GM12878 (cell line): ENCODE results near the gene FAM114A1. TPM values are rescaled to one million over a fixed set of nuclear protein-coding genes. Genes with fewer than 3 reads are reported as not detected.

Source experiments
- BCL3 ChIP-seq: IDR thresholded peaks from 2 replicates; pipeline ENCODE4 v1.6.1; 2011; ENCODE audit warnings: borderline replicate concordance, low read depth, mild to moderate bottlenecking, moderate library complexity, low read length; ENCODE audit not compliant: insufficient read depth, poor library complexity, severe bottlenecking
- CBX5 ChIP-seq: sonication (generic); IDR thresholded peaks from 2 replicates; pipeline ENCODE4 v1.6.1; 2016; ENCODE audit warnings: low read depth, moderate library complexity, mild to moderate bottlenecking, inconsistent platforms
- CTCF ChIP-seq, 3 experiments: IDR thresholded peaks in 2 of 3; conservative IDR thresholded peaks in 1 of 3; 2 replicates each; pipeline ENCODE4 v1.5.1; 2011; ENCODE audit warnings: low read depth in 3 of 3, low read length in 3 of 3, mild to moderate bottlenecking in 3 of 3, control low read depth in 2 of 3, moderate library complexity in 2 of 3, inconsistent platforms in 1 of 3, mixed read lengths in 1 of 3; ENCODE audit not compliant: control insufficient read depth in 2 of 3, insufficient read depth in 1 of 3; ENCODE audit errors: extremely low read depth in 1 of 3
- ELK1 ChIP-seq: IDR thresholded peaks from 2 replicates; pipeline ENCODE4 v1.6.1; 2012; ENCODE audit warnings: low read depth, low read length, improper control_type of control experiment
- HSF1 ChIP-seq: fragments of 150-350 bp; IDR thresholded peaks from 2 replicates; pipeline ENCODE4 v1.6.1; 2014; ENCODE audit warnings: mild to moderate bottlenecking, low read depth, low read length
- MEF2B ChIP-seq: fragments of 450-650 bp; IDR thresholded peaks from 2 replicates; pipeline ENCODE4 v1.6.1; 2018; ENCODE audit warnings: mild to moderate bottlenecking, moderate library complexity; ENCODE audit not compliant: partially characterized antibody, poor library complexity, severe bottlenecking
- MXI1 ChIP-seq: fragments of 150-350 bp; IDR thresholded peaks from 2 replicates; pipeline ENCODE4 v1.6.1; 2011; ENCODE audit warnings: low read depth, mild to moderate bottlenecking, inconsistent platforms, low read length, improper control_type of control experiment
- NR2C1 ChIP-seq: fragments of 450-650 bp; IDR thresholded peaks from 2 replicates; pipeline ENCODE4 v1.6.1; 2017; ENCODE audit warnings: antibody characterized with exemption, mild to moderate bottlenecking, moderate library complexity
- NR2C2 ChIP-seq: IDR thresholded peaks from 2 replicates; pipeline ENCODE4 v1.6.1; 2011; ENCODE audit warnings: borderline replicate concordance, low read depth; ENCODE audit not compliant: control insufficient read depth, insufficient read length
- PAX8 ChIP-seq: fragments of 450-650 bp; IDR thresholded peaks from 2 replicates; pipeline ENCODE4 v1.6.1; 2017; ENCODE audit warnings: mild to moderate bottlenecking, moderate library complexity
- POLR2AphosphoS2 ChIP-seq: IDR thresholded peaks from 2 replicates; pipeline ENCODE4 v1.6.1; 2011; ENCODE audit warnings: low read depth, mild to moderate bottlenecking, low read length, improper control_type of control experiment, moderate library complexity
- POU2F2 ChIP-seq: IDR thresholded peaks from 3 replicates; pipeline ENCODE4 v1.6.1; 2011; ENCODE audit warnings: low read depth, mild to moderate bottlenecking, low read length, borderline replicate concordance
- RBBP5 ChIP-seq: fragments of 200-600 bp; sonication (generic); conservative IDR thresholded peaks from 2 replicates; pipeline ENCODE4 v1.6.1; 2016
- TBL1XR1 ChIP-seq: IDR thresholded peaks from 2 replicates; pipeline ENCODE4 v1.6.1; 2012; ENCODE audit warnings: low read depth, low read length, improper control_type of control experiment
- ZBTB11 ChIP-seq: fragments of 450-650 bp; formaldehyde crosslinking; IDR thresholded peaks from 2 replicates; pipeline ENCODE4 v1.5.0; 2022; ENCODE audit warnings: mild to moderate bottlenecking, missing genetic modification characterization
- ZNF622 ChIP-seq: fragments of 450-650 bp; IDR thresholded peaks from 2 replicates; pipeline ENCODE4 v1.6.1; 2017; ENCODE audit warnings: mild to moderate bottlenecking, inconsistent platforms
- ZSCAN29 ChIP-seq: fragments of 450-650 bp; IDR thresholded peaks from 2 replicates; pipeline ENCODE4 v1.6.1; 2017; ENCODE audit warnings: mild to moderate bottlenecking, moderate library complexity
- polyA plus RNA-seq, 11 experiments: library from polyadenylated mRNA; depleted of rRNA in 4 of 11; unstranded in 6 of 11; stranded (reverse) in 5 of 11; fragments of >200 nt; fragmentation: Nextera tagmentation in 4 of 11; fragmentation: Illumina TruSeq in 1 of 11; extraction: Ambion mirVana in 4 of 11; extraction: Trizol in 1 of 11; gene quantifications; 1 replicate in 1 of 11; 2 replicates in 10 of 11; pipeline versions ENCODE4 v1.2.1 to v1.2.3, GENCODE V29; 2011 to 2016; ENCODE audit warnings: inconsistent platforms in 2 of 11, missing spikeins in 2 of 11, low read depth in 1 of 11
- total RNA-seq, 4 experiments: library from RNA; depleted of rRNA in 3 of 4; stranded (reverse); fragments of >200 nt in 3 of 4; fragmentation: Illumina TruSeq in 1 of 4; extraction: Trizol in 1 of 4; gene quantifications; 2 replicates each; pipeline versions ENCODE4 v1.2.1 to v1.2.3, GENCODE V29; 2013 to 2021

The FAM114A1 gene
- total and polyA plus RNA-seq, 10 of the 15 experiments (the other 5 are each of a cell fraction or from before 2014, with no cell fraction given), result 1.3 to 6.2 (median 3.9) TPM

GRCh38 chr4:38818441-38818976 is 49.1 kb upstream of the FAM114A1 start (continued):
- no peak for TF ChIP-seq BCL3
- no peak for TF ChIP-seq CBX5
- no peak for TF ChIP-seq ZBTB11
- TF ChIP-seq ZSCAN29, result no peak
- TF ChIP-seq NR2C2, result no peak
- TF ChIP-seq CTCF (IDR thresholded peaks at IDR 0.05 in 2 of 3, conservative IDR thresholded peaks at IDR 0.05 in 1 of 3; ENCODE audit: control insufficient read depth in 2 of 3, extremely low read depth in 1 of 3, insufficient read depth in 1 of 3, low read depth in 3 of 3, low read length in 3 of 3), result no peak
- TF ChIP-seq NR2C1, result no peak
- no peak for TF ChIP-seq ZNF622
- TF ChIP-seq HSF1, result no peak; the same call in 1 of the 2 replicates
- no peak for TF ChIP-seq TBL1XR1
- no peak for TF ChIP-seq PAX8
- no peak for TF ChIP-seq RBBP5
- TF ChIP-seq POLR2AphosphoS2, result no peak
- no peak for TF ChIP-seq ELK1
- TF ChIP-seq POU2F2, result peak; percentile 62; the same call in 1 of the 3 replicates
- peak; percentile 92 for TF ChIP-seq MEF2B
- no peak; the same call in 1 of the 2 replicates for TF ChIP-seq MXI1
